Natural killer cell (primary cell): Measurements from ENCODE around the gene B3GNT8. TPM values are rescaled to one million over a fixed set of nuclear protein-coding genes. Genes with fewer than 3 reads are reported as not detected.

Experiments used
- ATAC-seq, 3 donors: fragments of 150-1000 bp in 2 of 3; fragments of 200-7000 bp in 1 of 3; cut with Tn5 transposase; 1 replicate in 1 of 3; 2 replicates in 2 of 3; pipeline ENCODE4 v1.10.0; 2021; ENCODE audit warnings: mild to moderate bottlenecking in 2 of 3, moderate library complexity in 2 of 3
- DNase-seq, 2 donors: peaks; one replicate each; pipeline versions ENCODE4 v3.0.0 to v3.0.0-alpha.2; 2013 to 2021; ENCODE audit warnings: mixed read lengths in 1 of 2
- H3K27ac ChIP-seq: one replicate; pipeline ENCODE4 v1.5.1; 2013; ENCODE audit warnings: mild to moderate bottlenecking, low read length
- H3K27me3 ChIP-seq: one replicate; pipeline ENCODE4 v1.6.1; 2013; ENCODE audit warnings: low read length; ENCODE audit not compliant: control insufficient read depth, insufficient read depth
- H3K36me3 ChIP-seq: one replicate; pipeline ENCODE4 v1.6.1; 2013; ENCODE audit warnings: low read length; ENCODE audit not compliant: control insufficient read depth, insufficient read depth
- H3K4me1 ChIP-seq: one replicate; pipeline ENCODE4 v1.6.1; 2013; ENCODE audit warnings: low read length; ENCODE audit not compliant: control insufficient read depth, insufficient read depth
- H3K4me3 ChIP-seq: one replicate; pipeline ENCODE4 v1.5.1; 2013; ENCODE audit warnings: low read length
- H3K9me3 ChIP-seq: one replicate; pipeline ENCODE4 v1.6.1; 2013; ENCODE audit warnings: low read length; ENCODE audit not compliant: control insufficient read depth, insufficient read depth
- H3K27ac Mint-ChIP-seq, 2 donors: one replicate each; pipeline ENCODE4 v1.8.0; 2022; ENCODE audit warnings: mild to moderate bottlenecking in 2 of 2, mixed read lengths in 2 of 2, moderate library complexity in 1 of 2
- H3K27me3 Mint-ChIP-seq, 2 donors: one replicate each; pipeline ENCODE4 v1.8.0; 2022; ENCODE audit warnings: low read depth in 2 of 2, mixed read lengths in 2 of 2
- H3K36me3 Mint-ChIP-seq: one replicate; pipeline ENCODE4 v1.8.0; 2022; ENCODE audit warnings: mixed read lengths
- H3K4me1 Mint-ChIP-seq, 2 donors: one replicate each; pipeline ENCODE4 v1.8.0; 2022; ENCODE audit warnings: mixed read lengths in 2 of 2
- H3K4me3 Mint-ChIP-seq: one replicate; pipeline ENCODE4 v1.8.0; 2022; ENCODE audit warnings: mild to moderate bottlenecking, moderate library complexity, mixed read lengths
- H3K9me3 Mint-ChIP-seq, 2 donors: one replicate each; pipeline ENCODE4 v1.8.0; 2022; ENCODE audit warnings: mixed read lengths in 2 of 2
- CTCF ChIP-seq: fragments of 200-600 bp; IDR thresholded peaks from one replicate; pipeline ENCODE4 v1.8.0; 2022; ENCODE audit warnings: antibody characterized with exemption
- WGBS: methylation state at CpG from one replicate; pipeline ENCODE4 v1.1.7; 2013; ENCODE audit warnings: missing lambda C conversion rate; ENCODE audit not compliant: insufficient coverage; 5-methylcytosine and 5-hydroxymethylcytosine counted together
- intact Hi-C: fragments of 100-400 bp; cut with micrococcal nuclease; formaldehyde crosslinking; loops from one replicate; pipeline ENCODE4 v1.14.2; 2022
- total RNA-seq, 4 donors: library from RNA; stranded (reverse); fragments of 120-200 nt in 1 of 4; gene quantifications; one replicate each; pipeline versions ENCODE4 v1.2.3 to v1.2.4, GENCODE V29; 2013 to 2022

The B3GNT8 gene
- total RNA-seq, 3 donors from 2014 or later (not counting 1 experiment from before 2014, with no cell fraction given): 1.5 to 2.5 (median 2.1) TPM

GRCh38 chr19:41403181-41403970 is 23.8 kb downstream of the B3GNT8 start:
- no peak for TF ChIP-seq CTCF
- no peak for ATAC-seq
- Mint-ChIP-seq H3K4me1 (peaks cover 8 to 31% of the 10 kb centered on the region in 2 donors), H3K9me3 (no peaks in the 10 kb centered on the region), H3K27me3 (no peaks in the 10 kb centered on the region), H3K27ac (no peak overlapping the region), H3K4me3 (no peak overlapping the region), H3K36me3 (no peaks in the 10 kb centered on the region)
- intact Hi-C loops: no loop called here
- DNase-seq: no peak
- Histone ChIP-seq H3K4me1 (peaks cover 10% of the 10 kb centered on the region), H3K36me3 (peaks cover 7% of the 10 kb centered on the region), H3K27me3 (no peaks in the 10 kb centered on the region), H3K27ac (no peak overlapping the region), H3K9me3 (no peaks in the 10 kb centered on the region), H3K4me3 (no peak overlapping the region)
- WGBS: 63% methylated on average over 11 of the region's 12 CpGs

GRCh38 chr19:41402010-41402409 is 25.2 kb downstream of the B3GNT8 start:
- H3K27me3 Mint-ChIP-seq: no peaks in the 10 kb centered on the region
- Histone ChIP-seq H3K27me3 (no peaks in the 10 kb centered on the region), H3K4me3 (no peak overlapping the region), H3K27ac (no peak overlapping the region), H3K9me3 (no peaks in the 10 kb centered on the region), H3K36me3 (peaks cover 7% of the 10 kb centered on the region), H3K4me1 (peaks cover 18% of the 10 kb centered on the region)
- no peaks in the 10 kb centered on the region for H3K9me3 Mint-ChIP-seq
- no peaks in the 10 kb centered on the region for H3K36me3 Mint-ChIP-seq
- DNase-seq: no peak
- no peak overlapping the region for H3K27ac Mint-ChIP-seq
- TF ChIP-seq CTCF: no peak
- no peak overlapping the region for H3K4me3 Mint-ChIP-seq
- no peak for ATAC-seq
- peaks cover 21 to 42% of the 10 kb centered on the region in 2 donors for H3K4me1 Mint-ChIP-seq
- intact Hi-C loops: no loop called here
- 100% methylated on average over 1 of the region's 3 CpGs for WGBS

- Histone ChIP-seq H3K9me3 (no peaks in the 10 kb centered on the region), H3K27me3 (no peaks in the 10 kb centered on the region), H3K36me3 (peaks cover 7% of the 10 kb centered on the region), H3K4me3 (no peak overlapping the region), H3K27ac (no peak overlapping the region), H3K4me1 (peaks cover 22% of the 10 kb centered on the region)
- ATAC-seq (no peak), DNase-seq (no peak)
- H3K4me3 Mint-ChIP-seq: no peak overlapping the region
- H3K36me3 Mint-ChIP-seq: no peaks in the 10 kb centered on the region
- 83% methylated on average over 3 of the region's 4 CpGs for WGBS
- H3K27me3 Mint-ChIP-seq: no peaks in the 10 kb centered on the region
- no peaks in the 10 kb centered on the region for H3K9me3 Mint-ChIP-seq
- H3K27ac Mint-ChIP-seq: no peak overlapping the region
- intact Hi-C loops: no loop called here
- peaks cover 27 to 45% of the 10 kb centered on the region in 2 donors for H3K4me1 Mint-ChIP-seq
- TF ChIP-seq CTCF: no peak
Measured at GRCh38 chr19:41401483-41401882, 25.7 kb downstream of the B3GNT8 start.

GRCh38 chr19:41399525-41399924 is 27.6 kb downstream of the B3GNT8 start:
- DNase-seq (no peak), ATAC-seq (no peak)
- no peak for TF ChIP-seq CTCF
- Mint-ChIP-seq H3K4me3 (peak overlapping the region; percentile 97), H3K27ac (peak overlapping the region; percentile 99 to 100), H3K36me3 (no peaks in the 10 kb centered on the region), H3K27me3 (no peaks in the 10 kb centered on the region), H3K9me3 (no peaks in the 10 kb centered on the region), H3K4me1 (peaks cover 38 to 55% of the 10 kb centered on the region in 2 donors)
- intact Hi-C loops: no loop called here
- H3K4me1 ChIP-seq: peaks cover 29% of the 10 kb centered on the region
- H3K36me3 ChIP-seq: peaks cover 7% of the 10 kb centered on the region
- no peak overlapping the region for H3K4me3 ChIP-seq
- 95% methylated on average over 2 of the region's 2 CpGs for WGBS
- H3K27ac ChIP-seq: no peak overlapping the region
- H3K9me3 ChIP-seq: no peaks in the 10 kb centered on the region
- H3K27me3 ChIP-seq: no peaks in the 10 kb centered on the region
